Activated naive CD4-positive, alpha-beta T cell (primary cell): Measurements from ENCODE around the gene CLP1.
A peak's percentile ranks its signal among the peaks of the same experiment; 100 is the strongest.
"Not testable (repeated sequence)": the region's sequence is repeated elsewhere in the genome, so short reads cannot be mapped to it uniquely, and the experiment has no call there.

ENCODE experiments used
- DNase-seq, 4 experiments: peaks; one replicate each; lab custom pipeline; 2025; lab: John Stamatoyannopoulos, UW

Gene CLP1

GRCh38 chr11:57641011-57641807 is 16.4 kb upstream of the CLP1 start:
- DNase-seq = no peak

GRCh38 chr11:57643802-57644201 is 13.8 kb upstream of the CLP1 start:
- no peak for DNase-seq

GRCh38 chr11:57644748-57645688 is 12.5 kb upstream of the CLP1 start:
- peak; percentile 58 to 76 (median 70) for DNase-seq

GRCh38 chr11:57645689-57646085 is 11.9 kb upstream of the CLP1 start:
- DNase-seq = no peak

DNA sequence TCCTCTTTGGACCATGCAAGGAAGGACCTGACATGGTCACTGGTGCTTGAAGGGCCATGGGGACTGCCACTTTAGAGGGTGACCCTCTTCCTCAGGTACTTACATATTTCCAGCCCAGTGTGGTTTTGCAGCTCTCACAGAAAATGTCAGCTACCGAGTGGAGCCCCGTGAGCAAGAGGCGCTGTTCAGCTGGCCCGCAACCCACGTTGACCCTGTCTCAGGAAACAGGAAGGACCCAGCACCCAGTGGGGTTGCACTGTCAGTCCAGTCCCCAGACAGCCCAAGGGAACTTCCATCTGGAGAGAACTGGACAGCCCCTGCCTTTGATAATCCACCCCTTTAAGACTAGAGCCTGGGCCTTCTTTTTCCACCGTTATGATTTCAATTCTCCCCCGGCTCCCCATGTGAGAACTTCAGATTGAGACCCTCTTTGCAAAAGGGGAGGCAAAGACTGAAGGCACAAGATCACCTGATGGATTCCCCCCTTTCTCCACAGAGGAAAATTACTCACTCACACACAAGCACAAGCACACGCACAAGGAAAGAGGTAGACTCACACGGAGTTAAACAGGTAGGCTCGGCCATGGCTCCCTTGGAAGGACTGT is 11.3 kb upstream of the CLP1 start:
- DNase-seq = no peak

DNA sequence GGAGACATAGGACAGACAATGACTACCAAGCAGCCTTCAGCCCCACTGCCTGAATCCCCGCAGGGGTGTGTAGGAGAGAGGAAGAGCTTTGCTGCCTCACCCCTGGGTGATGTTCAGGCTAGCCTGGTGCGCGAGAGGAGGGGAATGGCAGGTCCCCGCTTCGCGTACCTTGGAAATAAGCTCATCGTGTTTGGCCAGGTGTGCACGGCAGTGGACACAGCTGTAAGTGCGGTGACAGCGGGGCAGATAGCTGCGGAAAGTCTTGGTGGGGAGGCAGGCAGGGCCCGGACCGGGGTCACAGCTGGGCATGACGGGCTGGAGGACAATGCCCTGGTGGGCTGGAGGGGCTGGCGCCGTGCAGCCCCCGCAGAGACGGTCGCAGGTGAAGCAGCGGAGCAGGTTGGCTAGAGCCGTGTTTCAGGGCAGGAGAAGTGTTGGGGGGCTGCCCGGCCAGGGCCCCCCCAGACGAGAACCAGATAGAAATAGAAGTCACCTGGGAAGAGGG is 10.7 kb upstream of the CLP1 start:
- DNase-seq = no peak

GRCh38 chr11:57647372-57647771 is 10.2 kb upstream of the CLP1 start:
- DNase-seq = no peak

- no peak for DNase-seq
Observed at GRCh38 chr11:57647960-57648800, 9.4 kb upstream of the CLP1 start.

DNA sequence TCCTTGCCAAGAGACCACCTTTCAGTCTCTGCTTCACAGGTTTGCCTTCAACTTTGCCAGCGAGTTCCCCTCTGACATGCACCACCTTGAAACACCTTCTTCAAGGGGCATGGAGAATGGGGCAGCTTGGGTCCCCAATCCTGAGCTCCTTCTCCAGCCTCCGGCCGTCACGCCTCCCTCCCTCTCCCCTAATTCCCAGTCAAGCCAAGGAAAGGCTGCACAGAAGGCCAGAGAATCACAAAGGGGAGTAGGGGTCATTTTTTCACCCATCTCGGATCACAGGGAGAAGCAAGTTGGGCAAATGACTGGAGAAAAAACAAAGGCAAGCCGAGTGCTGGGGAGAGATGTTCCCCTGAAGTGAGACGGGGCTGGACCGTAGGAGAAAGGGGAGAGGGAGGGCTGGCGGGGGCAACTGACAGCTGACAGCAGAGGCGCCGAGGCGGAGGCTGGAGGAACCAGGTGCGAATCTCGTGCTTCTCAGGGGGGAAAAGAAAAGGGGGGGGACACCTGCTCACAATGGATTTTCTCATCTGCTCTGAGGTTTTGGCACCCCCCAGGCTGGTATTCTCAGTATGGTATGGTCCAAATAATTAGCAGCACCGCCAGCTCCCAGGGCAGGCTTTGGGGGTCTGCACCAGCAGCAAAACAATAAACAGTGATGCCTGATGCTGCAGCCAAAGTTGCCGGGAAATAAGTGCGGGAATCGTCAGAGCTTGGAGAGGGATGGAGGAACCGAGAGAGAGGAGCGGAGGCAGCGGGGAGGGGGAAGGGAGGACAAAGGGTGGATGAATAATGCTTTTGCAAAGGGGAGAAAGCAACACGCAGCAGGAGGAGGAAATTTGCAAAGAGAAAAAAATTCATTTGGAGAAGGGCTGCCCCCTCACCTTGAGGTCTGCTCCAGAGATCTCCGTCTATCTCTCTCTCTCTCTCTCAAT is 8.5 kb upstream of the CLP1 start:
- DNase-seq = no peak

DNA sequence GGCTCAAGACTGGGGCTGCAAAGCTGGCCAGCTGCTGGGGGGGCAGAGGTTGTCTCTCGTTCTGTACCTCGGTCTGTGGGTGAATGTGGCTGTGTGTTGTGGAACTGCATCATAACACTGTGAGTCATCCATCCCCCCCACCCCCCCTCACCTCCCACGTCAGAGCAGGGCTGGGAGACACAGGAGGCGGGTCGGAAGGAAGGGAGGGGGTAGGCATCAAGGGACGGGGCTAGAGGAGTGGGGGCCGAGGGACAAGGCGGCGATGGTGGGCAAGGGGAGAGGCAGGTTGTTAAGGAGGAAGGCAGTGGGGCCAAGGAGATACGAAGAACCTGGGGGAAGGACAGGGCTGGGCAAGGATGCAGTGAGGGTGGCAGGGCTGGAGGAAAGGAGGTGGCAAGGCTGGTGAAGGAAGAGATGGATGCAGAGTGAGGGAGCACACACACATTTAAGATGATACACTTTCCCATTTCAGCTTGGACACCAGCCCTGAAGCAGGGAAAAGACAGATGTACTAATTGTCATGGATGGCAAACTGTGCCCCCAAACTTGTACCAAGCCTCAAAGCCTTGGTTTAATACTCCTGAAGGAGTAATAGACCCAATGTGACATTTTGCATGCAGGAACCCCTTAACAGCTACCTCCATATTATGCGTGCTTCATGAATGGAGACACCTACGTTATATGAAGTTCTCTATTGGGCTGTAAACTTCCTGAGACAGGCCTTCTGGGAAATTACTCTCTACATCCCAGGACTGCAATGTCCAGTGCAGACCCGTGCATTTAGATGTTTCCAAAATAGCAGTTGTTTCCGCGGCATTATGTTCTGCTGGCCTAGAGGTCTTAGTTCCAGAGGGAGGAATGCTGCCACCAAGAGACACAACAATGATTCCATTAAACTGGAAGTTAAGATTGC is 7.5 kb upstream of the CLP1 start, which contains the start of gene YPEL4:
TSS of gene YPEL4 (minus strand) at position 87 of the 913 bp plus-strand sequence. CDS start 2,805 bp downstream, outside the sequence.
- peak; percentile 20 to 81 (median 54) for DNase-seq

- DNase-seq = no peak
Observed at GRCh38 chr11:57650739-57651090, 6.8 kb upstream of the CLP1 start.

DNA sequence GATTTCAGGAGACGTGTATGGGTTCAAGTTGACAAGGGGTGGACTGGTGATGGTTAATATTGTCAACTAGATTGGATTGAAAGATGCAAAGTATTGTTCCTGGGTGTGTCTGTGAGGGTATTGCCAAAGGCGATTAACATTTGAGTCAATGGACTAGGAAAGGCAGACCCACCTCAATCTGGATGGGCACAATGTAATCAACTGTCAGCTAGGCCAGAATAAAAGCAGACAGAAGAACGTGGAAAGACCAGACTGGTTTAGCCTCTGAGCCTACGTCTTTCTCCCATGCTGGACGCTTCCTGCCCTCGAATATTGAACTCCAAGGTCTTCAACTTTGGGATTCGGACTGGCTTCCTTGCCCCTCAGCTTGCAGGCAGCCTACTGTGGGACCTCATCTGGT is 6.2 kb upstream of the CLP1 start:
- no peak for DNase-seq

- DNase-seq = not testable (repeated sequence)
Observed at GRCh38 chr11:57652230-57652629, 5.3 kb upstream of the CLP1 start.

DNA sequence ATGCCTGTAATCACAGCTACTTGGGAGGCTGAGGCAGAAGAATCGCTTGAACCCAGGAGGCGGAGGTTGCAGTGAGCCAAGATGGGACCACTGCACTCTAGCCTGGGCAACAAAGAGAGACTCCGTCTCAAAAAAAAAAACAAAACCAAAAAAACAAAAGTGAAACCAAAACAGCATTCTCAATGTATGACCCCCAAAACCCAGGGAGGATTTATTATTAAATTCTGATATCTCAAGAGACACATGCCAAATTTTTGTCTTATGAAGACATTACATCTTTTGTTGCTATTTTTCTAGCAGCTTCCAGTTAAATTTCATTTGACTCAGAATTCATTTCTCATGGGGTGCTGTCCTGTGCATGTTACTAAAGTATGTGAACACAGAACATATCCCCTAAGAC is 4.9 kb upstream of the CLP1 start:
- no peak for DNase-seq

- no peak for DNase-seq
Observed at GRCh38 chr11:57653163-57653562, 4.4 kb upstream of the CLP1 start.

DNA sequence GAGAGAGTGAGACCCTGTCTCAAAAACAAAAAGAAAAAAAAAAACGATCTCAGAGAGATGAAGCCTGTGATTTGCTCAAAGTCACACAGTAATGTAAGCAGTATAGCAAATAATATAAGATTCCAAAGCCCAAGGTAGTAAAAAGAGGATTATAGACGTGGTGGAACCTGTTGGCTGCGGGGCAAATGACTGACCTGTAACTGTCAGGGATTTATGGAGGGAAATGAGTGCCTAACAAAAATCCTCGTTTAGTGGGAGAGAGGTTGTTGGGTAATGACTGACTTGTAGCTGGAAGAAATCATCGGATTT is 723 bp upstream of the CLP1 start:
- no peak for DNase-seq

GRCh38 chr11:57658023-57658361 is 430 bp downstream of the CLP1 start:
- no peak for DNase-seq

GRCh38 chr11:57659669-57660068 is 2.1 kb downstream of the CLP1 start:
- DNase-seq = no peak

DNA sequence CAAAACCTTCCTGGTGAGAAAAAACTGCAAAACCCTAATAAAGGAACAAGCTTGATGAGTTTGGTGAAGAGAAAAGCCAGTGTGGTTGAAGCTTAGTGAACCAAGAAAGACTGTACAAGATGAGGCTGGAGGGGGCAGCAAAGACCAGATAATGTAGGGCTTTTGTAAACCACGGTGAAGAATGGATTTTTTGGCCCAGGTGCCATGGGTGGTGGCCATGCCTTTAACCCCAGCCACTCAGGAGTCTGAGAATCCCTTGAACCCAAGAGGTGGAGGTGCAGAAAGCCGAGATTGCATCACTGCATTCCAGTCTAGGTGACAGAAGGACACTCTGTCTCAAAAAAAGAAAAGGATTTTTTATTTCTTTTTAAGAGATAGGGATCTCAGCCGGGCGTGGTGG is 5.3 kb downstream of the CLP1 start:
- DNase-seq = no peak

DNA sequence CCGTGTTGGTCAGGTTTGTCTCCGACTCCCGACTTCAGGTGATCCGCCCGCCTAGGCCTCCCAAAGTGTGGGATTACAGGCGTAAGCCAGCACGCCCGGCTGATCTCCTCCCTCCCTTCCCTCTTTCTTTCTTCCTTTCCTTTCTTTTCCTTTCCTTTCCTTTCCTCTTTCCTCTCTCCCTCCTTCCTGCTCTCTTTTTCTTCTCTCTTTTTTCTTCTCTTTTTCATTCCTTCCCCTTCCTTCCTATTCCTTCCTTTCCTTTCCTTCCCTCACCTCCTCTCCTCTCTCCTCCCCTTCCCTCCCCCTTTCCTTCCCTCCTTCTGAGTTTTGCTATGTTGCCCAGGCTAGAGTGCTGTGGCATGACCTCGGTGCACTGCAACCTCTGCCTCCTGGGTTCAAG is 6.4 kb downstream of the CLP1 start:
- DNase-seq = no peak
